GM21529 (cell line): Measurements from ENCODE around the gene ZSWIM2.
"Not testable (repeated sequence)": the region's sequence is repeated elsewhere in the genome, so short reads cannot be mapped to it uniquely, and the experiment has no call there.

Experiments used
- ATAC-seq: cut with Tn5 transposase; IDR thresholded peaks from one replicate; pipeline ENCODE4 v1.9.1; 2021; ENCODE audit not compliant: unreplicated experiment

ZSWIM2 gene

DNA sequence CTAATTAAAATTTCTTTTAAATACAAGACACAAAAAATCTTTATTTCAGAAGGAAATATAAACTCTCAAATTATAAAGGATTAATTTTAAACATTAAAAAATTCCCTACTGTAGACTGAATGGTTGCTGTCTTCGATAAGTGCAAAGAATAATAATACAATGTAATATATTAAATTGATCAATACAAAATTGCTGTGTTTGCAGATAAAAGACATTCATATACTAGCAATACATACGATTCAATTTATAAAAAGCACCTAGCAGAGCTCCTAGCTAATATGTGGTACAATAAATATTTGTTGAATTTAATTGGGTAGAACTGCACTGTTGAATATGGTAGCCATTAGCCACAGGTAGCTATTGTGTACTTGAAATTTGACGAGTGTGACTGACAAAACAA, 6.6 kb downstream of the ZSWIM2 start:
- no peak for ATAC-seq

DNA sequence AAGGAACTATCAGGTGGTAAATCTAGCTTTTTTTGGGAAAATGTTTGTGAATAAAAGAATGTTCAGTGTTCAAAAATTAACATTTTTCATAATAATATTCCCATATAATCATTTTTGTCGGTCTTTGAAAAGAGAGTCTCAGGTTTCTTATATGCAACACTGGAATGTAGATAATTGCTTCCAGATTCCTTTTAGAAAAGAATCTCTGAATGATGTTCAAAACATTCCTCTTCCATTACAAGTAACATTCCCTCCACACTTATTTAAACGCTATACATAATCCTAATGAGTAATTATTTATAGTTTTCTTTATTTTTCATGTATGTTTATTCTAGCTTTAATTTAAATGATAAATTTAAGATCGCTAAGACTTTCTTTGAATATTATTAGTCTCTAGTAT, 7.0 kb downstream of the ZSWIM2 start:
- ATAC-seq: no peak

DNA sequence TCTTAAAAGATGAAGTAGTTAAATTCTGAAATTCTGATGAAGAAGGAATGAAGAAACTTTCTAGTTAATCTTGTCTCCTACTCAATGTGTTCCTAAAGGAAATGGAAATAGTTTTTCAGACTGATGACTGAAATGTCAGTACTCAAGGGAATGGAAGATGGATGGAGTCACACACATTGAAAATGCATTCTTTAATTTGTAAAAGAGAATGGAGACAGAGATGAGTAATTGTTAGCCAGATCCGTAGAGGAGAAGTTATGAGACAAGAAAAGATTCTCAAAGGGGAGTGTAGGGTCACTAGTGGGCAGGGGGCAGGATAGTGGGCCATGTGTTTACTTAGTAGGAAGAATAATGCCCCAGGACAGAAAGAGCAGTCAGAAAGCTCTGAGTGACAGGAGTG, 13.3 kb downstream of the ZSWIM2 start:
- no peak for ATAC-seq

DNA sequence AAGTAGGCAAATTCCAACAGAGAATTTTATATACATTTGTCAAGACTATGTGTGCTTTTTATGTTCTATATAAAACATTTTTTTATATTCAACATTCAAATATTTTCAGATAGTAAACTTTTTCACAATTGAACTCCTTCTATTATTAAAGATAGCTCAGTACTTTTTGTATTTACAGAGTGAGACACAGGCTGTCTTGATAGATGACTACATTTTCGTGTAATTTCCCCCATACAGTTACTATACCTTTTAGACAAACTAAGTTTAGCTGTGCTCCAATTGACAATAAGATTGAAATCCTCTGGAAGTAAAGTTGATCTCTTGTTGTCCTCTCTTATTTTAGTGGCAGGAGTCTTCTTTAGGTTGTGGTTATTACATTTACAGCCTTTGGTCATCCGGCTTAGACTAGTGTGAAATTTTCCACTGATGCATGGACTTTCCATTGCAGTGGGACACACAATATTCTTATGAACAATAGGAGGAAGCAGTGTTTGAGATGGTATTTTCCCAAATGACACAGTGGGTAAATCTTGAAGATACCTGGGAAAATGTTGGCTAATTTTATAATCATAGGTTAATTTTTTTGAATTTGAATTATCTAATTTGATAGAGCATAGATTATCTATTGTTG, 21.0 kb downstream of the ZSWIM2 start:
- no peak for ATAC-seq

DNA sequence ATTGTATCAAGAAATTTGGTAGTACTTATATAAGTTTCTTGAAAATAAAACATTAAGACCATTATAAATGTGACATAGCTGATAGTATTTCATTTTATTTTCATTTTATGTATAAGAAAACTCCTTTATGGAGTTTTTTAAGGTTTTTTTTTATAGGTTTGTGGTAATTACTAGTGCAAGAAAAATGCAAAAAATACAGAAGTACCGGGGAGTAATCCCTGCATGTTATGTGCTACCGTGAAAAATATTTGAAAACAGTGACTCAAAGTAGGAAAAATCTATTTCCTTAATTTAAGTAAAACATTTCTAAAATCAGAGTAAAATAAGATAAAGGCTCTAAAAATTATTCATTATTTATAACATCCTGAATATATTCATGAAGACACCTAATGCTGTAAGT, 21.6 kb downstream of the ZSWIM2 start:
- no peak for ATAC-seq

DNA sequence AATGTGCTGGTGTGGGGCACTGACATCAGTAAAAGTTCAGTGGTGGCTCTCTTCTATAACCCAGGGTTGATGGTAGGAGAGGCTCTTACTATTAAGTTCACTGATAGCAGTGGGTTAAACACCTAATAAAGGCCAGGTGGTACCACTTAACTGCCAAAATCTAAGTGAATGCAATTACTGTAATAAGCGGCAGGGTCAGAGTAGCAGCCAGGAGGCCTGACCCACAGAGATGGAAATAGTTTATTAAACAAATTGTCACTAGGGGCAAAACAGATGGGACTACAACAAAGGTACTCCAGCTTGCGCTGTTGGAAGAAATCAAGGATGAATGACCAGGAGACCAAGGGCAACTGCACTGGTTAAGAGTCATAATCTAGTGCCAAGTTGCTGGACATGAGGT, 26.6 kb downstream of the ZSWIM2 start:
- ATAC-seq: no peak

DNA sequence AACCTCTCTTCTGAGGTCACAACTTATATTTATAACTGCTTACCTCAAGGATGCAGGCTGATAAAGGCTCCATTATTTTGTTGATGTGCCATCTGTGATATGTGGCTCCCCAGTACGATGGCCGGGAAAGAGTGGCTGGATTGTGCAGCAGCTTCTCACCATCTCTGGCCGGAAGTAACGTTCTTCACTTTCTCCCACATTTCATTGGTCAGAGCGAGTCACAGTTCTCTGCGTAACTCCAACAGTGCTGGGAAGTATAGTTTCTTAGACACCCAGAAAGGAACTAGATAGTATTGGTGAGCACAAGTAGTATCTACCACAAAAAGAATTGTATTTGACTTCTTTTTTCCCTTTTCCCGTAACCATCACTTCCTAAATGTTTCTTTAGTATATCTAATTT, 28.7 kb downstream of the ZSWIM2 start:
- ATAC-seq: no peak

DNA sequence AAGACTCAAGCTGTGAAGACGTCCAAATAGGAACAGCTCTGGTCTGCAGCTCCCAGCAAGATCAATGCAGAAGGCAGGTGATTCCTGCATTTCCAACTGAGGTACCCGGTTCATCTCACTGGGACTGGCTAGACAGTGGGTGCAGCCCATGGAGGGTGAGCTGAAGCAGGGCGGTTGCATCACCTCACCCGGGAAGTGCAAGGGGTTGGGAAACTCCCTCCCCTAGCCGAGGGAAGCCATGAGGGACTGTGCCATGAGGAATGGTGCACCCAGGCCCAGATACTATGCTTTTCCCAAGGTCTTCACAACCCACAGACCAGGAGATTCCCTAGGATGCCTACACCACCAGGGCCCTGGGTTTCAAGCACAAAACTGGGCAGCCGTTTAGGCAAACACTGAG, 37.2 kb downstream of the ZSWIM2 start:
- ATAC-seq: not testable (repeated sequence)

DNA sequence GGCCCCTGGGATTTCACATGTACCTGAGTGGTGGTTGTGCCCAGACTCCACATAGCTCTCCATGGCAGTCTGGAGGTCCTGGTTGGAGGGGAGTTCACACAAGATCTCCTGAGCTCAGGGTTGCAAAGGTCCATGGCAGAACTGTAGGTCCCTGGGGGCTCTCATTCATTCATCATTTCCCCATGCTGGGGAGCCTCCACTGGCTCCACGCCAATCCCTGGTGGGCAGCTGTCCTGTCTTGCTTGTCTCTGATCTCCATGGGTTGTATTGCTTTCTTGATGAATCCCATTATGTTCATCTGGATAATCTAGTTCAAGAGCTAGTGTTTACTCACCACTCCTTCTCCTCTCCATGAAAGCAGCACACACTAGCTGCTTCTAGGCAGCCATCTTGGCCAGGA, 42.4 kb downstream of the ZSWIM2 start:
- ATAC-seq: no peak

DNA sequence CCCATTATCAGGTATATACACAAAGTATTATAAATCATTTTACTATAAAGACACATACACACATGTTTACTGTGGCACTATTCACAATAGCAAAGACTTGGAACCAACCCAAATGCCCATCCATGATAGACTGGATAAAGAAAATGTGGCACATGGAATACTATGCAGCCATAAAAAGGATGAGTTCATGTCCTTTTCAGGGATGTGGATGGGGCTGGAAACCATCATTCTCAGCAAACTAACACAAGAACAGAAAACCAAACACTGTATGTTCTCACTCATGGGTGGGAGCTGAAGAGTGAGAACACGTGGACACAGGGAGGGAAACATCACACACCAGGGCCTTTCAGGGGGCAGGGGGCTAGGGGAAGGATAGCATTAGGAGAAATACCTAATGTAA, 50.4 kb downstream of the ZSWIM2 start:
- ATAC-seq: not testable (repeated sequence)

DNA sequence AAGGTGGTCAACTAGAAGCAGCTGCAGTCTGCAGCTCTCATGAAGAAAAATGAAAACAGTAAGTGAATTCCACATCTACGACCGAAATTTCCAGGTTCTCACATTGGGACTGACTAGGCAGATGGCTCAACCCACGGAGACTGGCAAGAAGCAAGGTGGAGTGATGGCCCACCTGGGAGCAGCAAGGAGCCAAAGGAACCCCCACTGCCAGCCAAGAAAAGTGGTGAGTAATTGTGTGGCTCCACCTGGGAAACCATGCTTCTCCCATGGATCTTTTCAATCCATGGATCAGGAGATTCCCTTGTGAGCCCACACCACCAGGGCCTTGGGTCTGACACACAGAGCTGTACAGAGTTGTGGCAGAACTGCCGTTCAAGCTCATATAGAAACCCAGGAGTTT, 64.0 kb downstream of the ZSWIM2 start:
- ATAC-seq: no peak

DNA sequence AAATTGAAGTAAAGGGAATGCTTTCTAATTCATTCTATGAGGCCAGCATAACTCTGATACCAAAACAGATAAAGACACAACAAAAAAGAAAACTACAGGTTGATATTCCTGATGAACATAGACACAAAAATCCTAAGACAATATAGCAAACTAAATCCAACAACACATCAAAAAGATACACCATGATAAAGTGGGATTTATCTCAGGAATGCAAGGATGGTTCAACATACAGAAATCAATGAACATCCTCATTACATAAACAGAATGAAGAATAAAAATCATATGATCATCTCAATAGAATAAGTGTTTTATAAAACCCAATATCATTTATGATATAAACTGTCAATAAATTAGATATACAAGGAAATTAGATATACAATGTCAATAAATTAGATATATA, 65.7 kb downstream of the ZSWIM2 start:
- no peak for ATAC-seq

DNA sequence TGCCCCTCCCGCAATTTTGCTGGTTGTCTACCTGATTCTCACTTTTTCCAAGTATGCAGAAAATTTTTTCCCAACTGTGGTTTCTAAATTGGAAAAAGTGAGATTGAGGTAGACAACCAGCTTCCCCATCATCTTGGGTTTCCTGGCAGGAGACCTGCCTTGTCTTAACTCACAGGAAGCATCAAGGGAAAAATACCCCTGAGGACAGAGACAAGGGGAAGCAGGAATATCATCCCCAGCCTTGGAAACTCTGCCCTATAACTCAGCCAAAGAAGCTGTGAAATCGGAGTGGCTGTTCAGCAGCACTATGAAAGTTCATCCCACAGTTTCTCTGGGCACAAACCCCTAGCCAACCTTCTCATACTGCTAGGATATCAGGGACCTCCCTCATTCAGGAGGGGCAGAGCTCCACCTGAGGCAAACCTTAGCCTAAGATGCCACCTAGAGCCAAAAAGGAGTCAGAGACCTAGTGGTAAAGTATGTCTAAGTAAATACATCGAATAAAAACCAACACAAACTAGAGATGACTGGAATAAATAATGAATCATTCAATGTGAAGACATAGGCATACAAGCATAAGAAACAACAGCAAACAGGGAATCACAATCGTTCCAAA, 68.2 kb downstream of the ZSWIM2 start:
- ATAC-seq: no peak
